T-helper 2 cell treated with Interferon-gamma antibody and Interleukin-4, amounts not matched to agents 5 μg/mL and 100 μg/mL, for 36 hours (primary cell): ENCODE measurements around the gene BMPER.

Experiments
- DNase-seq: peaks from one replicate; pipeline ENCODE4 v3.0.0; 2021; ENCODE audit warnings: low spot score
- H3K27ac Mint-ChIP-seq: one replicate; pipeline ENCODE4 v1.8.0; 2021; ENCODE audit warnings: mild to moderate bottlenecking, mixed read lengths
- H3K27me3 Mint-ChIP-seq: one replicate; pipeline ENCODE4 v1.8.0; 2021; ENCODE audit warnings: low read depth, mixed read lengths
- H3K36me3 Mint-ChIP-seq: one replicate; pipeline ENCODE4 v1.8.0; 2021; ENCODE audit warnings: low read depth, mixed read lengths
- H3K4me1 Mint-ChIP-seq: one replicate; pipeline ENCODE4 v1.8.0; 2021; ENCODE audit warnings: low read depth, mixed read lengths
- H3K4me3 Mint-ChIP-seq: one replicate; pipeline ENCODE4 v1.8.0; 2022; ENCODE audit warnings: mild to moderate bottlenecking, moderate library complexity, mixed read lengths
- H3K9me3 Mint-ChIP-seq: one replicate; pipeline ENCODE4 v1.8.0; 2021; ENCODE audit warnings: mixed read lengths

The BMPER gene

DNA sequence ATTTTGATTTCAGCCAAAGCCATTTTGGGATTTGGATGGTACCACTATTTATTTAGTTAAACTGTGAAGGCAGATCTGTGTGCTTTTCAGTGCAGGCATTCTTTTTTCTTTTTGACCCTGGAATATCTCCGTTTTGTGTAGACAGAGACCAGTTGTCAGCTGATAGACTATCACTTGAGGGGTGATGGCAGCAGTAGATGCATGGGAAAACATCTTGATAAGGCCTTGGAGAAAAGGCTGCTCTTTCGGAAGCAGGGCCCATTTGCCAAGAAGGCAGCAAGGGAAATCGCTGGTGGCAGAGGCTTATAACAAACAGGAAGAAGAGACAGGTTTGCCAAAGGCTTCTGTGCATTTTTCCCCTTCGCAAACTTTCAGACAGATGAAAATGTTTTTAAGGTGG lies 2.6 kb upstream of the BMPER start:
- Mint-ChIP-seq H3K9me3 (no peaks in the 10 kb centered on the region), H3K27me3 (peaks cover 52% of the 10 kb centered on the region), H3K27ac (no peak overlapping the region), H3K36me3 (no peaks in the 10 kb centered on the region), H3K4me3 (no peak overlapping the region), H3K4me1 (peaks cover 1% of the 10 kb centered on the region)
- DNase-seq = no peak

GRCh38 chr7:33903791-33904680 lies 1.3 kb upstream of the BMPER start:
- Mint-ChIP-seq H3K9me3 (no peaks in the 10 kb centered on the region), H3K27ac (no peak overlapping the region), H3K36me3 (no peaks in the 10 kb centered on the region), H3K4me3 (peak overlapping the region; percentile 56), H3K4me1 (peaks cover 1% of the 10 kb centered on the region), H3K27me3 (peaks cover 53% of the 10 kb centered on the region)
- no peak for DNase-seq

- H3K4me3 Mint-ChIP-seq = peak overlapping the region; percentile 56
- no peak overlapping the region for H3K27ac Mint-ChIP-seq
- no peaks in the 10 kb centered on the region for H3K36me3 Mint-ChIP-seq
- peaks cover 1% of the 10 kb centered on the region for H3K4me1 Mint-ChIP-seq
- no peak for DNase-seq
- peaks cover 53% of the 10 kb centered on the region for H3K27me3 Mint-ChIP-seq
- no peaks in the 10 kb centered on the region for H3K9me3 Mint-ChIP-seq
Measured at GRCh38 chr7:33904681-33905388, 504 bp upstream of the BMPER start.

DNA sequence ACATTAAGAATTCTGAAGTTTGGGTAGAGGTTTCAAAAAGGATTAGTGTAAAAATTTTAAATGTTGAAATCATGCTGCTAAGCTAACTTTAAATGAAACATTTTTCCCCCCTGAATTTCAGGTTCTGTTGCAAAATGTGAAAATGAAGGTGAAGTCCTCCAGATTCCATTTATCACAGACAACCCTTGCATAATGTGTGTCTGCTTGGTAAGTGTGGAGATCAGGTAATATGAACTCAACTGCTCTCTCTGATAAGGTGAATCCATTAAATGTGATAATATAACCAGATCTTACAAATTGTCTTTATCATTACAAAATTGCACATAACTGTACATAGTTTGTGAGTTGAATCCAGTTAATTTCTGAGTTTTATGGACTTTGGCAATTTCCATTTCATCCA lies 1.4 kb downstream of the BMPER start:
- H3K27ac Mint-ChIP-seq = no peak overlapping the region
- peaks cover 50% of the 10 kb centered on the region for H3K27me3 Mint-ChIP-seq
- no peak for DNase-seq
- H3K9me3 Mint-ChIP-seq = no peaks in the 10 kb centered on the region
- H3K4me1 Mint-ChIP-seq = peaks cover 1% of the 10 kb centered on the region
- H3K4me3 Mint-ChIP-seq = no peak overlapping the region
- H3K36me3 Mint-ChIP-seq = no peaks in the 10 kb centered on the region

- Mint-ChIP-seq H3K27me3 (peaks cover 41% of the 10 kb centered on the region), H3K27ac (no peak overlapping the region), H3K36me3 (no peaks in the 10 kb centered on the region), H3K4me1 (peaks cover 1% of the 10 kb centered on the region), H3K9me3 (no peaks in the 10 kb centered on the region), H3K4me3 (no peak overlapping the region)
- no peak for DNase-seq
Measured at GRCh38 chr7:33907625-33908024, 2.3 kb downstream of the BMPER start.

DNA sequence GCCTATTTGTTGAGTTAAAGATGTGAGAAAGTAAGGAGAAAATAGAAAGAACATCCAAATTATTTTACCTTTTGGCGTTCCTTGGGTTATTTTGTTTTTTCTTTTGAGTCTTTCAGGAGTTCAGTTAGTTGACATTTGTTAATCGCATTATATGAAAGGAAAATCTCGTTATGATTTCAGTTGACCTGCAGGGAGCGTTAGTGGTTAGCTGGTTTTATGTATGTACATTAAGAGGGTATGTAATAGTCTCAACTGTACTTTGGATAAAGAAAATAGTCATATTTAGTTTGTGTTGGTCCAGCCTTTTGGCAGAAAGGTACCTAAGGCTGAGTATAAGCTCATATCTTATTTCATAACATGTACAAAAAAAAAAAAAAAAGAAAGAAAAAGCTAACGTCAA lies 4.0 kb downstream of the BMPER start:
- Mint-ChIP-seq H3K4me3 (no peak overlapping the region), H3K9me3 (no peaks in the 10 kb centered on the region), H3K27me3 (peaks cover 25% of the 10 kb centered on the region), H3K4me1 (no peaks in the 10 kb centered on the region), H3K36me3 (no peaks in the 10 kb centered on the region), H3K27ac (no peak overlapping the region)
- DNase-seq = no peak

GRCh38 chr7:33909755-33910154 lies 4.4 kb downstream of the BMPER start:
- H3K4me3 Mint-ChIP-seq = no peak overlapping the region
- no peaks in the 10 kb centered on the region for H3K4me1 Mint-ChIP-seq
- peaks cover 23% of the 10 kb centered on the region for H3K27me3 Mint-ChIP-seq
- no peak for DNase-seq
- H3K27ac Mint-ChIP-seq = no peak overlapping the region
- H3K36me3 Mint-ChIP-seq = no peaks in the 10 kb centered on the region
- H3K9me3 Mint-ChIP-seq = no peaks in the 10 kb centered on the region

DNA sequence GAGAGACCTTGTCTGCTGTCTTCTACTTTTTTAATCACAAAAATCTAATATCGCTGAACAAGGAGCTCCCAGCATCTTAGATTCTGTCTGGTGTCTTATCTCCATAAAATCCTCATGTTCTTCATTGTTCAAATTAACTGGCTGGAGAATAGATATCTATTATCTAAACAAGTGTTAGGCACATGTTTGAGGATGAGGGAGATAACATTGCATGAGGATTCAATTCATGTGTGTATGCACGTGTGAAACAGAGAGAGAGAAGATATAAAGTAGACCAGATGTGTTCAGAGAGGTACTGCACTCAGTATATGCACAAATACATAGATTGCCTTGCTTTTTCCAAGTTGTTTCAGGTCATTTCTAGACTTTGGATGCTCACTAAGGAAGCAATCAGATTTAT lies 5.4 kb downstream of the BMPER start:
- Mint-ChIP-seq H3K36me3 (no peaks in the 10 kb centered on the region), H3K4me3 (no peak overlapping the region), H3K4me1 (no peaks in the 10 kb centered on the region), H3K27ac (no peak overlapping the region), H3K9me3 (no peaks in the 10 kb centered on the region), H3K27me3 (peaks cover 23% of the 10 kb centered on the region)
- no peak for DNase-seq

GRCh38 chr7:33916357-33917081 lies 11.2 kb downstream of the BMPER start:
- Mint-ChIP-seq H3K27ac (no peak overlapping the region), H3K36me3 (no peaks in the 10 kb centered on the region), H3K4me3 (no peak overlapping the region), H3K27me3 (no peaks in the 10 kb centered on the region), H3K4me1 (no peaks in the 10 kb centered on the region), H3K9me3 (no peaks in the 10 kb centered on the region)
- DNase-seq = no peak

DNA sequence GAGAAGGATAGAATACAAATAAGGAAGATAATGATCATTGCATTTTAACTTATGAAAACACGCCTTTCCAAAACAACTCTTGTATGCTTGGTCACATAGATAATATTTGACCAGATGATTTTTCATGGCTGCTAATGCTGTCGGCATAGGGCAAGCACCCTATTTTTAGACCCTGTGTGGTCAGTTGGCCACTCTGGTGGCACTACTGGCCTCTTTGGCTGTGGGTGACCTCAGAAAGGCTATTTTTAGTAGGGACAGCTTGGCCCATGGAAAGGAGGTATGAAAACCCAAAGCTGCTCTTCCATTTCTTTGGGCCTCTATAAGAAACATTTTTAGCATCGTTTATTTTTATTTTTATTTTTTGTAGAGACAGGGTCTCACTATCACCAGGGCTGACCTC lies 12.3 kb downstream of the BMPER start:
- Mint-ChIP-seq H3K27ac (no peak overlapping the region), H3K4me1 (no peaks in the 10 kb centered on the region), H3K9me3 (no peaks in the 10 kb centered on the region), H3K27me3 (no peaks in the 10 kb centered on the region), H3K4me3 (no peak overlapping the region), H3K36me3 (no peaks in the 10 kb centered on the region)
- no peak for DNase-seq

GRCh38 chr7:33918438-33919143 lies 13.3 kb downstream of the BMPER start:
- H3K27me3 Mint-ChIP-seq = no peaks in the 10 kb centered on the region
- no peak for DNase-seq
- no peaks in the 10 kb centered on the region for H3K4me1 Mint-ChIP-seq
- no peaks in the 10 kb centered on the region for H3K36me3 Mint-ChIP-seq
- H3K4me3 Mint-ChIP-seq = no peak overlapping the region
- H3K9me3 Mint-ChIP-seq = no peaks in the 10 kb centered on the region
- no peak overlapping the region for H3K27ac Mint-ChIP-seq

DNA sequence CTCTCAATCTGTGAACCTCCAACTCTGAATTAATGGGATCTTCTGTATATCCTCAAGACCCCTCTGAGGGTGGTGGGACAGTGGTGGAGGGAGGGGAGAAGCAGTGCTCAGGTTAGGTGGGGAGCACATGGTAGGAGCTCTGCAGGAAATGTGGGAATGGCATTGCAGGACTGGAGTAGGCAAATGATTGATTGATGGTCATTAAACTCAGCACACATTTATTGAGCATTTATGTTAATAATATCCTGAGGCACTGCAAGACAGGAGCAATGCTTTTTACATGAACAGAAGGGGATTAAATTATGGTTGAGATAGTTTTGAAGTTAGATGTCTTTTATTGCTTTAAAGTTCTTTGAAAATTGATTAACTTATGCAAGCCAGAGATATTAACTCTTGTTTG lies 14.1 kb downstream of the BMPER start:
- Mint-ChIP-seq H3K27ac (no peak overlapping the region), H3K4me1 (no peaks in the 10 kb centered on the region), H3K4me3 (no peak overlapping the region), H3K27me3 (no peaks in the 10 kb centered on the region), H3K36me3 (no peaks in the 10 kb centered on the region), H3K9me3 (no peaks in the 10 kb centered on the region)
- DNase-seq = no peak

- Mint-ChIP-seq H3K36me3 (no peaks in the 10 kb centered on the region), H3K9me3 (no peaks in the 10 kb centered on the region), H3K4me1 (no peaks in the 10 kb centered on the region), H3K27ac (no peak overlapping the region), H3K4me3 (no peak overlapping the region), H3K27me3 (no peaks in the 10 kb centered on the region)
- no peak for DNase-seq
Measured at GRCh38 chr7:33921216-33921938, 16.0 kb downstream of the BMPER start.
